GM19351 (cell line): ENCODE measurements around the gene ZCCHC8.

Experiments used
- ATAC-seq: cut with Tn5 transposase; IDR thresholded peaks from one replicate; pipeline ENCODE4 v1.9.1; 2021; ENCODE audit warnings: mild to moderate bottlenecking, moderate library complexity; ENCODE audit not compliant: unreplicated experiment

Gene ZCCHC8

DNA sequence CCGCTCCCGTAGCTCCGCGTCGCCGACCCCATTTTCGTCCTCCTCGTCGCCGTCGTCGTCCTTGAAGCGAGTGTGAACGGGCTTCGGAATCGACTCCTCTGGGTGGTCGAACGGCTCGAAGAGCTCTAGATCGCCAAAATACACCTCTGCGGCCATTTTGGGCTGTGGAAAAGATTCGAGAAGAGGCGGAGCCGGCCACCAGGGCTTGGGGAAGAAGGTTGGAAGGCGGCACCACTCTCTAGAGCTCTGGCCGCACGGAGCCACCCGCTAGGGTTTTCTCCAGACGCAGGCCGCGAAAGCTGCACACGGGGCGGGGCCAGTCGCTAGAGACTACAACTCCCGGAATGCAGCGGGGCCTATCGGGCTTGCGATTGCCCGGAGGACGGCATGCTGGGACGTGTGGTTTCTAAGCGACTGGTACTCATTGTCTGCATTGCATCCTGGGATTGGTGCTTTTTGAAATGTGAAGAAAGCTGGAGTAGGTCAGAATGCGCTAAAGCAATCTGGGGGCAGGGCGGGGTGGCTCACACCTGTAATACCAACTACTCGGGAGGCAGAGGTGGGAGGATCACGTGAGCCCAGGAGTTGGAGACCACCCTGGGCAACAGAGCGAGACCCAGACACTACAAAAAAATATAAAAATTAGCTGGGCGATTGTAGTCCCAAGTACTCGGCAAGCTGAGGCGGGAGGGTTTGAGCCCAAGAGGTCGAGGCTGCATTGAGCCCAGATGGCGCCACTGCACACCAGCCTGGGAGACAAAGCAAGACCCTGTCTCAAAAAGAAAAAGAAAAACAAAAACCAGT, at the start of gene ZCCHC8:
Gene ZCCHC8 (minus strand): TSS at position 248 of the 804 bp plus-strand sequence. CDS start 92 bp downstream, at position 156.
- peak; percentile 86 for ATAC-seq

DNA sequence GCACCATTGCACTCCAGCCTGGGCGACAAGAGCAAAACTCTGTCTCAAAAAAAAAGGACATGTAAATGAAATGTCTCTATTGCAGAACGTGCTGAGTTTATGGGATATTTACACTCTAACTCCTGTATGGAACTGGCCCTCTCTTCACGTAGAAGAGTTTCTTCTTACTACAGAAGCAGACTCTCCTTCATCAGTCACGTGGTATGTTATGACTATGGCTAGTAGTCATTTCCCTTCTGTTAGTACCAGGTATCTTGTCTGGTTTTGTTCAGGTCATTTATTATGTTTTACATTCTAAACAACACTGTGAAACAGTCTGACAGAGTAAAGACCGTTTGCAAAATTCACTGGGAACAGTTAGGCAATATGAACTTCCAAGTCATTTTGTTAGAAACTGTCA, 46.6 kb upstream of the ZCCHC8 start:
- no peak for ATAC-seq

DNA sequence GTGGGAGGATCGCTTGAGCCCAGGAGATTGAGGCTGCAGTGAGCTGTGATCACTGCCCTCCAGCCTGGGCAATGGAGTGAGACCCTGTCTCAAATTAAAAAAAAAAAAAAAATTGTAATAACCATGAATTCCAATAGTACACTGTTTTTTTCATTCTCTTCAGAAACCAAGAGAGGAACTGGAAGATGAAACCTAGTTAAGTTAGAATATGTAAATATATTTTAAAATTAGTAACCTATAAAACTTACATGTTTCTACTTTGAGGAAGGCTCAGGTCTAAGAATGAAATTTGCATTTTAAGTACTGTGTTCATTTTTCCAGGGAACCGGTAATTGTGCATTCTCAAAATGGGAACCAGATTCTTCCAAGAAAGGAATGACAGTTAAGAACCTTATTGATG, 45.1 kb upstream of the ZCCHC8 start:
- ATAC-seq: no peak

DNA sequence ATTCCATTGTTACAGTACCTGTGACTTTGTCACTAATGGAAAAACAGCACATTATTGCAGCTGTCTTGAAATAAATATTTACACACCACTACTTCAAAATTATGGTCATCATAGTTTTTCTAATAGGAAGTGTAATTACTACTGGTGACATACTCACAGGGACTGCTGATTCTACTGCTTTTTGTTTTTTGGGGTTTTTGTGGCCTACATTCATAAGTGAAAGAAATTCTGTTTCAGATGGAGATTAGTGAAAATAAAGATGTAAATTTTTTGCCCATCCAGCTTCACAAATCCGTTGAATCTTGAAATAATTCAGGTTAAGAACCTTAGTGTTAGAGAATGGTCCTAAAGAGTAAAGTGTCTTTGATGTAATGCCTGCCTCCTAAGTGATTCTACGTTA, 43.8 kb upstream of the ZCCHC8 start:
- no peak for ATAC-seq

DNA sequence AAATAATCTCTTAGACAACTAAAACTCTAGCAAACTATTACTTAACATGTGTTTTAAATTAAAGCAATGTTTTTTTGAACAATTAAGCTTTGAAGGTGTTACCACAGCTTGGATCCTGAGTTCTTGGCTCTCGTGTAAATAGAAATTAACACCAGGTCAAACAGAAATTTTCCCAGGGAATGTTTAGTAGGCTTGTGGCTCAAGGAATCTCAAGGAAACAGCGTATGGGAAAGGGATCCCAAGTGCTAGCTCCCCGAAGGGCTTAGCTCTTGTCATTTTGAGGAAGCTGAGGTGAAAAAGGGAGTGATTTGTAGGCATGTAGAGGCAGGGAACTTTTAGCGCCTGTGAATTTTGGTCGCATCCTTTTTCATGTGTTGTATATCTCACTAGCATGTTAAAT, 37.8 kb upstream of the ZCCHC8 start:
- no peak for ATAC-seq

DNA sequence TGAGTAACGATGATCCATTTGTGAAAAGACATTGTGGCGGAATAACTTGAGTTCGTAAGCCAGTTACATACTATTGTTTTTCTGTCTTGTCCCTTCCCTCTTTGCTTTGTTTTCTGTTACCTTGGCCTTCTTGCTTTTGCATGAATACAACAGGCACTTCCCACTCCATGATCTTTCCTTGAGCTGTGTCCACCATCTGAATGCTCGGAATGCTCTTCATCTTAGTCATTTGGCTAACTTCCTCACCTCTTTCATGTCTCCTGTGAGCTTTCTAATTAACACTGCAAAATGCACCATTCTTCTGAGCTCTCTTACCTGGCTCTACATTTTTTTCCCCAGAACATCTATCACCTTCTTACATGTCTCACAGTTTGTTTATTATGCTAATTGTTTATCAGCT, 36.3 kb upstream of the ZCCHC8 start:
- no peak for ATAC-seq

DNA sequence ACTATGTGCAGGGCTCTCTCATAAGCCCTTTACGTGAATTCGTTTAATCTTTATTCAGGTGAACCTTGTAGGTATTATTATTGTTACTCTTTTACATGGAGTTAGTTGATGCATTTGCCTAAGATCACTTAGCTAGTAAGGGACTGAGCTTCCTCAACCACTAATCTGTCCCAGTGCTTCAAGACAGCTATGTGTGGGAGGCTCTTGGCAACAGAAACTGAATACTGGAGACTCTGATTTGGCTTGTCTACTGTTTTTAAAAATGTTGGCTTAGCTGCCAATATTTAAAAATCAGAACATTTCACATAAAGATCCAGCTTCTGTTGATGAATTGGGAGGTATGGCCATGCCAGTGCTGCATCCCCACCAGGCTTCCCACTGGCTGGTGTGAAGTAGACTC, 33.1 kb upstream of the ZCCHC8 start:
- no peak for ATAC-seq

DNA sequence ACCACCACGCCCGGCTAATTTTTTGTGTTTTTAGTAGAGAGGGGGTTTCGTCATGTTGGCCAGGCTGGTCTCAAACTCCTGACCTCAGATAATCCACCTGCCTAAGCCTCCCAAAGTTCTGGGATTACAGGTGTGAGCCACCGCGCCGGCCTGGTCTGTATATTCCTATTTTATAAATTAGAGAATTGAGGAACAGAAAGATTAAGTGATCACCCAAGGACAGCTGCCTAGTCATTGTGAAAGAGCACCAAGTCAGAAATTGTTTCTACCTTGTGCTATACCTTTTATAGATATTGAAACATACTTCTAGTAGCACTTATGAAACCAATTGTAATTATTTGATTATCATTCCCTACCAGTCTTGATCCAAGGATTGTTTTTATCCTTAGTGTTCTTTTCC, 28.3 kb upstream of the ZCCHC8 start:
- no peak for ATAC-seq

DNA sequence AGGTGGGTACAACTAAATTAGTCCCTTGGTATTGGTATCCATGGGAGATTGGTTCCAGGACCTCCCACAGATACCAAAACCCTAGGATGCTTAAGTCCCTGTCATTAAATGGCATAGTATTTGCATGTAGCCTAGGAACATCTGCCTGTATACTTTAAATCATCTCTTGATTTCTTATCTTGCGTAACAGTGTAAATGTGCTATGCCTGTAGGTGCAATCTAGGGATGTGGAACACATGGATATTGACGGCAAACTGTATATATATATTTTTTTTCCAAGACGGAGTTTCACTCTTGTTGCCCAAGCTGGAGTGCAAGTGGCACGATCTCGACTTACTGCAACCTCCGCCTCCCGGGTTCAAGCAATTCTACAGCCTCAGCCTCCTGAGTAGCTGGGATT, 27.9 kb upstream of the ZCCHC8 start:
- no peak for ATAC-seq

DNA sequence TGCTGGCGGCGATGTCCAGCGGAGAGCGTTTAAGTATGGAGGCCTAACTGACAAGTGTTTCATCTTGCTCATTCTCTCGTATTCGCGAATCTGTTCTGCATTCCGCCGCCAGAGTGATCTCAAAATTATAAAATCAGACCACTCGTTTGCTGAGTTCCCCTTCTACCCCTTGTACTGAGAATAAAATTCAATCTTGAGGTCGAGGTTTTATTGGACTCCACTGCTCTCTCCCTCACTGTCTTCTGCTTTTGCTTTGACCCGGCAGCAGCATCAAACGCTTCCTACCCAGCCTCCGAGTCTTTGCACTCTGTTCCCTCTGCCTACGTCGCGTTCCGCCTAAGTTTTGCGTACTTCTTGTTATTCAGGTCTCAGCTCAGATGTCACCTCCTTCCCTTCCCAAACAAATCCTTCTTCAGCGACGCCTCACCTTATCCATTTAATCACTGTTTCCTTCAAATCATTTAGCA, 26.8 kb upstream of the ZCCHC8 start:
- ATAC-seq: no peak

DNA sequence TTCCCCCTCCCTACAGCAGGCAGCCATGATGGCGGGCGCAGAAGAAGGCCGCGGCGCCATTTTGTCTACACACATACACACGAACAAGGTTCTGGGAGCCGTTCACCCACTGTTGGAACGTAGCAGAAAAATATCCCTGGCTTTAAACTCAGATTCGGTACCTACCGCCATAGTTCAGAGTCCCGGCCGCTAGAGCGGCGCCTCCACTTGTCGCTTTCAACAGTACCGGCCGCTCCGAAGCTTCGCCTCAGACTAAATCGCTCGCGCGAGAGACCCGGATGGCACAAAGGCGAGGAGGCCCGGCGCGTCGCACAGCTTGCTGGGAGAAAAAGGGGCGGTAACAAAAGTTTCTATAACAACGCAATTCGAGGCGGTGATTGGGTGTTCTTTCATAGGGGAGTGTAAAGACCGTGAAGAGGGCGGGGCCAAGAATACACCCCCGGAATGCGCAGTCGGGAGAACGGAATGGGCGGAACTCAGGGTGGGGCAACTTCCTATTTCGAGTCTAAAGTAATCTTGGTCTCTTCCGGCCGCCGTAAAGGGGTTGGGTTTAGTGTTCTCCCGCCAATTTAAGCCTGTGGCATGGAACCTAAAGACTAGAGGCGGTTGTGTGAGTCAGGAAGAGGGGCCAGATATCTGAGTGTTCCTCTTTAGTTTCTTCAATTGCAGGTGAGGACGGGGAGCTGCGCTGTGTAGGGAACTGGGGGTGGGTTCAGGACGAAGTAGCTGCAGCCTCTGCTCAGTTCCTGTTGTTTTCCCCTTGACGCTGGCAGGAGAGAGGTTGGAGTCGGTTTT, 26.1 kb upstream of the ZCCHC8 start, which contains the start of the genes KNTC1 and RSRC2:
Gene KNTC1 (plus strand): TSS at position 567 of the 795 bp plus-strand sequence. CDS start 2,815 bp downstream, outside the sequence.
Gene RSRC2 (minus strand): TSS at position 254 of the 795 bp plus-strand sequence. CDS start 83 bp downstream, at position 171.
- ATAC-seq: peak; percentile 83

DNA sequence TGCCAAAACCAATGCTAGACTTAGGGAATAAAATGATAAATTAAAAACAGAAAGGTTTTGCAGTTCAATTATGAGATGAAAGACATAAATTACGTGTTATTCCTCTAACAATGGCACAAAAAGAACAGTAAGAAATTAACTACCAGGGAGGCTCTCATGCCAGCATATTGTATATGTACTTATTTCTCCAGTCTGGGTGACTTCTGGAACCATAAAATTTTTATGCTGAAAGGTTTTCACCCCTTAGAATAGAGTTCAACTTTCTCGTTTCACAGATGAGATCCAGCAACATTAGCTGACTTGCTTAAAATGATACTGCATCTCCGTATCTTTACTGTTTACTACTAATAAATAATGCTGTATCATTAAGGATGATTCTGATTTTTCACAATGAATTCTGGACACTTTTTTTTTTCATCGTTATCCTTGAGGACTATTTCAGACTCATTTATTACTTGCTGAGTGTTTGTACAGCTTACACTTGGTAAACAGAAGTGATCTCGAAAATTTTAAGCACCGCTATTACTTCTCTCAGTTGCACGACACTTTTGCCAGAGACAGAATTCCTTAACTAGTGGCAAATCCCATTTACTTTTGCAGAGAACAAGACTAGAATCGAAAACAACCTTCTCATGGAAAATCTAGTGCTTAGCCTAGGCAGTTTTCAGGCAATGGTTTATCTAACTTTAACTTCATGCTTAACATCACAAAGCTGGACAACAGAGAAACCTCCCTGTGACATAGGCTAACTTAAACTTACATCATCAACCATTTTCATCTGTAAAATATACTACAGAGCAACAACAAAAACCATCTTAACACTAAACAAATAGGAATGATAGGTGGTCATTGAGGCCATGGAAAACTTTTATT, 23.4 kb upstream of the ZCCHC8 start:
- ATAC-seq: no peak

DNA sequence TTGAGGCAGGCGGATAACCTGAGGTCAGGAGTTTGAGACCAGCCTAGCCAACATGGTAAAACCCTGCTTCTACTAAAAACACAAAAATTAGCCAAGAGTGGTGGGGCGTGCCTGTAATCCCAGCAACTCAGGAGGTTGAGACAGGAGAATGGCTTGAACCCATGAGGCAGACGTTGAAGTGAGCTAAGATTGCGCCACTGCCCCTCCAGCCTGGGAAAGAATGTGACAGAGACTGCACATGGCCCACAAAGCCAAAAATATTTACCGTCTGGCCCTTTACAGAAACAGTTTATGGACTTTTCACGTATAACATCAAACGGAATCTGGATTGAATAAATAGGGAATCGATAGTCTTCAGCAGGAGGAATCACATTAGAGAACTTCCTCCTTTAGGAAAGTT, 22.5 kb upstream of the ZCCHC8 start:
- no peak for ATAC-seq

DNA sequence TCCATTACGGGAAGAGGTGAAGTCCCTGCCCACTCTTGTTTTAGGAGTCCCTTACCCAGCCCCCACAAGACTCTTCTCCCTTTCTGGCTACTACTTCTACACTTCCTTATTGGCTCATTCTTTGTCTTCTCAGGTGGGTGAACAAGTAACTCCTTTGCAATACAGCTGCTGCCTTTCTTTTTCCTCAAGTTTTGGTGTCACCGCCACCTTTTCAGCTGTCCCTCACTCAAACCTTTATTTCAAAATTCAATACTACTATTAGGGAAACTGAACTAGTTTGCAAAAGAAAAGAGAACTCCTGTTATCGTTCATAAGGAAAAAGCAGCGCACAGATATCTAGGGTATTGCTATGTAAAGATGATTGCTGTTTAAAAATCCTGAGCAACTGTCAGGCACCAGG, 19.9 kb upstream of the ZCCHC8 start:
- no peak for ATAC-seq

DNA sequence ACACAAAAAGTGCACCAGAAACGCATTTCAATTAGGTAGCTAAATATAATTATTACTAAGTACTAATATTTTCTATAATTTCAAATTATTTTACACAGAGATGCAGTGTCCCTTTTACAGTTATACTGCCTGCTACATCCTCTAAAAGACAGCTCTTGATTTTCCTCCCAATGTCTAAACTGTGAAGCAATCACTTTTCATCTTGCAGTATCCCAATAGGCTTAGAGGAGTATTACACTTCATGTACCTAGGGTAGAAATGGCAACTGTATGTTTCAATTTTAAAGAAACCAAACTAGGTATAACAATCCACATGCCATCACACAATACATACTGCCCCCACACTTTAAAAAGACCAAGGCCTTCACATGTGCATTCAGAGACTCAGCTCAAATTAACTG, 18.7 kb upstream of the ZCCHC8 start:
- no peak for ATAC-seq

DNA sequence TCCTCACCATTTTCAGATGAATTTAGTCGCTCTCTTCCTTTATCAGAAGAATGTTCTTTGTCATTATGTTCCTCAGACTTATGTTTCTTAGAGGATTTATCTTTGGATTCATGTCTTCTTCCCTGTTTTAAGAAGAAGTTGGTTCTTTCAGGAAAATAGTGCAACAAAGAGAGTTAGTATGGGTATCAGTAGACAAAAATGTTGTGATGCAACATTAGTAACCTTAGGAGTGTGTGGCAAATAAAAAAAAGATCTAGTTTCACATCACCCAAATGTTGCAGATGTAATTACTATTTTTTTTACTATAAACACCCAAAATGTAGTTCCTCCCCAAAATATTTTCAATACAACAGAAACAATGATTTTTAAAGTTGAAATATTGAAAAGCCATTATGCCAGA, 18.2 kb upstream of the ZCCHC8 start:
- ATAC-seq: no peak

DNA sequence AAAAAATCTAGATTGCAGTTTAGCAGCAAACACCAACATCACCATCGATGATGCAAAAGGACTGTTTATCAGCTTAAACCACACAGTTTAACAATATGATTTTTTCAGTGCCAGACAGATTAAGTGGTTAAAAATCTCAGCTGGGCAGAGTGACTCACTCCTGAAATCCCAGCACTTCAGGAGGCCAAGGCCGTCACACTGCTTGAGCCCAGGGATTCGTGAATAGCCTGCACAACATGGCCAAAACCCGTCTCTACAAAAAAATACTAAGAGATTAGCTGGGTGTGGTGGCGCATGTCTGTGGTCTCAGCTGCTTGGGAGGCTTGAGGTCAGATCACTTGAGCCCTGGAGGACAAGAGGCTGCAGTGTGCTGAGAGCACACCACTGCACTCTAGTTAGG, 17.1 kb upstream of the ZCCHC8 start:
- no peak for ATAC-seq

DNA sequence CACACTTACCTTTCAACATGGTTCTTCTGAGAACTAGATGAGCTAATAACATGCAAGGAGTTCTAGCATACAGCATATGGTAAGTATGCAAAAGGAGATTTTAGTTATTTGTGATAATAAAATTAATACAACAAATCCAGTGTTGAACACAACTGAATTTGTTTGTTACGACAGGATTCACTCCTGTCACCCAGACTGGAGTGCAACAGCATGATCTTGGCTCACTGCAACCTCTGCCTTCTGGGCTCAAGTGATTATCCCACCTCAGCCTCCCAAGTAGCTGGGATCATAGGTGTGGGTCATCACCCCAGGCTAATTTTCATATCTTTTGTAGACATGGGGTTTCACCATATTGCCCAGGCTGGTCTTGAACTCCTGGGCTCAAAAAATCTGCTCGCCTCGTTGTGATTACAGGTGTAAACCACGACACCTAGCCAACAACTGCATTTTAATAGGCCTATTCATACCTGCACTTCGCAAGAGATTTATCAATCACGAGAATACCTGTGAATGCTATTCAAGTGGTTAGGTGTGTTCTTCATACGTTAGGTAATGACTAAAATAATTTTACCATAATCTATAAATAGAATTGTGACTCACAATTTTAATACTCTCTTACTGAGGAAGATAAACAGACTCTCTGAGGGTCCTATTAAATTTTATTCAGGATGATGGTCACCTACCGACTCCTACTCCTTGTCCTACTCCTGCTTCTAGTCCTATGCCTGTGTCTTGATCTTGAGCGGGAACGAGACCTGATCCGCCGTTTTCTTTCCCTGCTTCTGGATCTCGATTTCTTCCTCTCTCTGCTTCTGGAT, 16.0 kb upstream of the ZCCHC8 start:
- ATAC-seq: no peak

DNA sequence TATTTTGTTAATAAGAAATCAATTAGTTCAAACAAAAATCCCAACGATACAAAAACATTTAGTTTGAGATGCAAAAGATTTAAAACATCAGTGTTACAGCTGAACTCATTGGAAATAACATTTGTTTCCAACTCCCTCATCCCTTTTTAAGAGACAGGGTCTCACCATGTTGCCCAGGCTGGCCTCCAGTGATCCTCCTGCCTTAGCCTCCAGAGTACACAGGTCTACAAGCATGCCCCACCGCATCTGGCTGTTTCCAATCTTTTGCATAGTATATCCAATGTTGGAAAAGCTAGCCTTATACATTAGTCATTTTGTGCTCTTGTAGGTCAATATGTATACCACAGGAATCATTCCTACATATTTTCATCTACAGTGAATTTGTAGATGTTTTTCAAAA, 14.5 kb upstream of the ZCCHC8 start:
- no peak for ATAC-seq

DNA sequence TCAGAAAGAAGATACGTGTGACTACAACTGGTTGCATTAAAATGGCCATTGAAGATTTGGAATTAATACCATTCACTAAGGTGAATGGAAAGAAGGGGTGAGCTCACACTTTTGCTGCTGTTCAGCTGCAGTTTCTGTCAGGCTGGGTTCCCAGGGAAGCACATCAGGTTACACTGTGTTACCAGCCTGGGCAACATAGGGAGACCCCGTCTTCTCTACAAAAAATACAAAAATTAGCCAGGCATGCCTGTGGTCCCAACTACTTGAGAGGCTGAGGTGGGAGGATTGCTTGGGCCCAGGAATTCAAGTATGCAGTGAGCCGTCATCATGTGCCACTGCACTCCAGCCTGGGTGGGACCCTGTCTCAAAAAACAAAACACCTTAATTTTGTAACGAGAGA, 12.9 kb upstream of the ZCCHC8 start:
- ATAC-seq: no peak
